Stimulated activated naive B cell treated with anti-CD40 and anti-IgM and Interleukin-4, amounts not matched to agents 10 μg/mL and 1 μg/mL and 100 μg/mL, for 72 hours (primary cell): ENCODE results near the gene TBCEL.
A peak's percentile ranks its signal among the peaks of the same experiment; 100 is the strongest.
"Not testable (repeated sequence)": the region's sequence is repeated elsewhere in the genome, so short reads cannot be mapped to it uniquely, and the experiment has no call there.

Experiments used
- ATAC-seq, 2 donors: fragments of 150-1000 bp; cut with Tn5 transposase; replicated peaks; 2 replicates each; pipeline ENCODE4 v1.10.0; 2021; ENCODE audit warnings: moderate library complexity in 1 of 2
- DNase-seq: peaks from one replicate; pipeline ENCODE4 v3.0.0; 2021
- H3K27ac Mint-ChIP-seq: one replicate; pipeline ENCODE4 v1.8.0; 2022; ENCODE audit warnings: mild to moderate bottlenecking, mixed read lengths
- H3K27me3 Mint-ChIP-seq, 2 donors: one replicate each; pipeline ENCODE4 v1.8.0; 2022; ENCODE audit warnings: mixed read lengths in 2 of 2
- H3K36me3 Mint-ChIP-seq, 2 donors: one replicate each; pipeline ENCODE4 v1.8.0; 2022; ENCODE audit warnings: mixed read lengths in 2 of 2, mild to moderate bottlenecking in 1 of 2
- H3K4me1 Mint-ChIP-seq, 2 donors: one replicate each; pipeline ENCODE4 v1.8.0; 2022; ENCODE audit warnings: mixed read lengths in 2 of 2, mild to moderate bottlenecking in 1 of 2
- H3K4me3 Mint-ChIP-seq, 2 donors: one replicate each; pipeline ENCODE4 v1.8.0; 2022; ENCODE audit warnings: mild to moderate bottlenecking in 2 of 2, mixed read lengths in 2 of 2, moderate library complexity in 1 of 2
- H3K9me3 Mint-ChIP-seq, 2 donors: one replicate each; pipeline ENCODE4 v1.8.0; 2022; ENCODE audit warnings: mixed read lengths in 2 of 2, mild to moderate bottlenecking in 1 of 2

Gene TBCEL

GRCh38 chr11:121004206-121004840, 19.6 kb upstream of the TBCEL start:
- ATAC-seq (no peak), DNase-seq (no peak)
- no peak overlapping the region for H3K4me3 Mint-ChIP-seq
- peaks cover 26 to 28% of the 10 kb centered on the region in 2 donors for H3K27me3 Mint-ChIP-seq
- H3K27ac Mint-ChIP-seq = no peak overlapping the region
- H3K36me3 Mint-ChIP-seq = no peaks in the 10 kb centered on the region
- H3K9me3 Mint-ChIP-seq = peaks cover 12 to 15% of the 10 kb centered on the region in 2 donors
- H3K4me1 Mint-ChIP-seq = no peaks in the 10 kb centered on the region

GRCh38 chr11:121006922-121007321, 17.0 kb upstream of the TBCEL start:
- no peaks in the 10 kb centered on the region for H3K36me3 Mint-ChIP-seq
- ATAC-seq (no peak), DNase-seq (no peak)
- H3K4me1 Mint-ChIP-seq = no peaks in the 10 kb centered on the region
- no peak overlapping the region for H3K4me3 Mint-ChIP-seq
- no peak overlapping the region for H3K27ac Mint-ChIP-seq
- peaks cover 37 to 38% of the 10 kb centered on the region in 2 donors for H3K27me3 Mint-ChIP-seq
- H3K9me3 Mint-ChIP-seq = peaks cover 12 to 15% of the 10 kb centered on the region in 2 donors

- ATAC-seq (no peak), DNase-seq (no peak)
- Mint-ChIP-seq H3K27me3 (peaks cover 38% of the 10 kb centered on the region in 2 donors), H3K4me3 (no peak overlapping the region), H3K27ac (no peak overlapping the region), H3K9me3 (peaks cover 12 to 15% of the 10 kb centered on the region in 2 donors), H3K36me3 (no peaks in the 10 kb centered on the region), H3K4me1 (no peaks in the 10 kb centered on the region)
Measured at GRCh38 chr11:121008551-121008950, 15.4 kb upstream of the TBCEL start.

GRCh38 chr11:121012091-121012490, 11.8 kb upstream of the TBCEL start:
- DNase-seq (no peak), ATAC-seq (no peak)
- Mint-ChIP-seq H3K4me3 (no peak overlapping the region), H3K4me1 (no peaks in the 10 kb centered on the region), H3K9me3 (peaks cover 6 to 7% of the 10 kb centered on the region in 2 donors), H3K27me3 (peaks cover 29 to 32% of the 10 kb centered on the region in 2 donors), H3K27ac (no peak overlapping the region), H3K36me3 (no peaks in the 10 kb centered on the region)

GRCh38 chr11:121018746-121019145, 5.2 kb upstream of the TBCEL start:
- Mint-ChIP-seq H3K27me3 (peaks cover 11 to 30% of the 10 kb centered on the region in 2 donors), H3K4me3 (no peak overlapping the region), H3K4me1 (peaks cover 2 to 3% of the 10 kb centered on the region in 2 donors), H3K9me3 (no peaks in the 10 kb centered on the region), H3K36me3 (no peaks in the 10 kb centered on the region), H3K27ac (no peak overlapping the region)
- DNase-seq (no peak), ATAC-seq (no peak)

GRCh38 chr11:121021718-121022117, 2.2 kb upstream of the TBCEL start:
- not testable (repeated sequence) for H3K27ac Mint-ChIP-seq, ATAC-seq, H3K9me3 Mint-ChIP-seq, H3K4me3 Mint-ChIP-seq, H3K36me3 Mint-ChIP-seq, DNase-seq
- H3K4me1 Mint-ChIP-seq = peaks cover 17 to 23% of the 10 kb centered on the region in 2 donors
- H3K27me3 Mint-ChIP-seq = peaks cover 11 to 30% of the 10 kb centered on the region in 2 donors

- peaks cover 11 to 24% of the 10 kb centered on the region in 2 donors for H3K27me3 Mint-ChIP-seq
- H3K36me3 Mint-ChIP-seq = peaks cover 0 to 2% of the 10 kb centered on the region in 2 donors
- DNase-seq = no peak
- H3K4me3 Mint-ChIP-seq = peak overlapping the region; percentile 93 to 95
- peaks cover 22 to 26% of the 10 kb centered on the region in 2 donors for H3K4me1 Mint-ChIP-seq
- ATAC-seq = no peak
- peak overlapping the region; percentile 95 for H3K27ac Mint-ChIP-seq
- H3K9me3 Mint-ChIP-seq = no peaks in the 10 kb centered on the region
Measured at GRCh38 chr11:121024989-121025388, 1.1 kb downstream of the TBCEL start.

- Mint-ChIP-seq H3K9me3 (no peaks in the 10 kb centered on the region), H3K27ac (no peak overlapping the region), H3K27me3 (no peaks in the 10 kb centered on the region), H3K4me3 (no peak overlapping the region), H3K36me3 (peaks cover 4 to 11% of the 10 kb centered on the region in 2 donors), H3K4me1 (peaks cover 20 to 30% of the 10 kb centered on the region in 2 donors)
- ATAC-seq = no peak
- no peak for DNase-seq
Measured at GRCh38 chr11:121029153-121029552, 5.3 kb downstream of the TBCEL start.

GRCh38 chr11:121029813-121030445, 6.0 kb downstream of the TBCEL start:
- no peak for DNase-seq
- H3K4me3 Mint-ChIP-seq = no peak overlapping the region
- ATAC-seq = no peak
- H3K4me1 Mint-ChIP-seq = peaks cover 15 to 22% of the 10 kb centered on the region in 2 donors
- H3K27me3 Mint-ChIP-seq = no peaks in the 10 kb centered on the region
- H3K36me3 Mint-ChIP-seq = peaks cover 4 to 11% of the 10 kb centered on the region in 2 donors
- H3K27ac Mint-ChIP-seq = no peak overlapping the region
- H3K9me3 Mint-ChIP-seq = no peaks in the 10 kb centered on the region

- H3K4me3 Mint-ChIP-seq = no peak overlapping the region
- peaks cover 16 to 24% of the 10 kb centered on the region in 2 donors for H3K4me1 Mint-ChIP-seq
- peaks cover 4 to 11% of the 10 kb centered on the region in 2 donors for H3K36me3 Mint-ChIP-seq
- H3K27ac Mint-ChIP-seq = no peak overlapping the region
- H3K27me3 Mint-ChIP-seq = no peaks in the 10 kb centered on the region
- DNase-seq = no peak
- ATAC-seq = no peak
- H3K9me3 Mint-ChIP-seq = no peaks in the 10 kb centered on the region
Measured at GRCh38 chr11:121031167-121031566, 7.3 kb downstream of the TBCEL start.

- DNase-seq, H3K27ac Mint-ChIP-seq, H3K9me3 Mint-ChIP-seq, ATAC-seq, H3K4me3 Mint-ChIP-seq, H3K27me3 Mint-ChIP-seq: not testable (repeated sequence)
- Mint-ChIP-seq H3K36me3 (peaks cover 4 to 11% of the 10 kb centered on the region in 2 donors), H3K4me1 (peaks cover 17 to 29% of the 10 kb centered on the region in 2 donors)
Measured at GRCh38 chr11:121031648-121032047, 7.7 kb downstream of the TBCEL start.

GRCh38 chr11:121032546-121032945, 8.6 kb downstream of the TBCEL start:
- ATAC-seq (no peak), DNase-seq (no peak)
- H3K9me3 Mint-ChIP-seq = no peaks in the 10 kb centered on the region
- peaks cover 17 to 30% of the 10 kb centered on the region in 2 donors for H3K4me1 Mint-ChIP-seq
- no peak overlapping the region for H3K27ac Mint-ChIP-seq
- no peaks in the 10 kb centered on the region for H3K27me3 Mint-ChIP-seq
- H3K4me3 Mint-ChIP-seq = no peak overlapping the region
- H3K36me3 Mint-ChIP-seq = peaks cover 4 to 11% of the 10 kb centered on the region in 2 donors

- ATAC-seq = no peak
- no peak overlapping the region for H3K27ac Mint-ChIP-seq
- no peaks in the 10 kb centered on the region for H3K27me3 Mint-ChIP-seq
- peaks cover 17 to 30% of the 10 kb centered on the region in 2 donors for H3K4me1 Mint-ChIP-seq
- no peaks in the 10 kb centered on the region for H3K9me3 Mint-ChIP-seq
- peaks cover 4 to 12% of the 10 kb centered on the region in 2 donors for H3K36me3 Mint-ChIP-seq
- no peak overlapping the region for H3K4me3 Mint-ChIP-seq
- no peak for DNase-seq
Measured at GRCh38 chr11:121033635-121034034, 9.7 kb downstream of the TBCEL start.

- H3K36me3 Mint-ChIP-seq = peaks cover 9 to 13% of the 10 kb centered on the region in 2 donors
- no peak overlapping the region for H3K27ac Mint-ChIP-seq
- no peaks in the 10 kb centered on the region for H3K27me3 Mint-ChIP-seq
- no peak for DNase-seq
- ATAC-seq = no peak
- H3K4me3 Mint-ChIP-seq = no peak overlapping the region
- H3K4me1 Mint-ChIP-seq = peaks cover 12 to 25% of the 10 kb centered on the region in 2 donors
- no peaks in the 10 kb centered on the region for H3K9me3 Mint-ChIP-seq
Measured at GRCh38 chr11:121035169-121035755, 11.4 kb downstream of the TBCEL start.

GRCh38 chr11:121035780-121036179, 11.9 kb downstream of the TBCEL start:
- Mint-ChIP-seq H3K4me1 (peaks cover 11 to 23% of the 10 kb centered on the region in 2 donors), H3K4me3 (no peak overlapping the region), H3K9me3 (no peaks in the 10 kb centered on the region), H3K27ac (no peak overlapping the region), H3K27me3 (no peaks in the 10 kb centered on the region), H3K36me3 (peaks cover 7 to 10% of the 10 kb centered on the region in 2 donors)
- DNase-seq = no peak
- ATAC-seq = no peak
